Retinal pigment epithelial cell (primary cell): ENCODE results near the gene MAGEE1.

Experiments
- DNase-seq: peaks from one replicate; pipeline ENCODE4 v3.0.0-alpha.2; 2010; ENCODE audit warnings: low read depth
- H3K4me3 ChIP-seq: 2 replicates; pipeline ENCODE4 v1.5.1; 2011; ENCODE audit warnings: mild to moderate bottlenecking, low read length, control low read depth, moderate library complexity
- CTCF ChIP-seq: conservative IDR thresholded peaks from 2 replicates; pipeline ENCODE4 v1.5.1; 2011; ENCODE audit warnings: low read depth, low read length, control low read depth, inconsistent platforms

The MAGEE1 gene, protein sequence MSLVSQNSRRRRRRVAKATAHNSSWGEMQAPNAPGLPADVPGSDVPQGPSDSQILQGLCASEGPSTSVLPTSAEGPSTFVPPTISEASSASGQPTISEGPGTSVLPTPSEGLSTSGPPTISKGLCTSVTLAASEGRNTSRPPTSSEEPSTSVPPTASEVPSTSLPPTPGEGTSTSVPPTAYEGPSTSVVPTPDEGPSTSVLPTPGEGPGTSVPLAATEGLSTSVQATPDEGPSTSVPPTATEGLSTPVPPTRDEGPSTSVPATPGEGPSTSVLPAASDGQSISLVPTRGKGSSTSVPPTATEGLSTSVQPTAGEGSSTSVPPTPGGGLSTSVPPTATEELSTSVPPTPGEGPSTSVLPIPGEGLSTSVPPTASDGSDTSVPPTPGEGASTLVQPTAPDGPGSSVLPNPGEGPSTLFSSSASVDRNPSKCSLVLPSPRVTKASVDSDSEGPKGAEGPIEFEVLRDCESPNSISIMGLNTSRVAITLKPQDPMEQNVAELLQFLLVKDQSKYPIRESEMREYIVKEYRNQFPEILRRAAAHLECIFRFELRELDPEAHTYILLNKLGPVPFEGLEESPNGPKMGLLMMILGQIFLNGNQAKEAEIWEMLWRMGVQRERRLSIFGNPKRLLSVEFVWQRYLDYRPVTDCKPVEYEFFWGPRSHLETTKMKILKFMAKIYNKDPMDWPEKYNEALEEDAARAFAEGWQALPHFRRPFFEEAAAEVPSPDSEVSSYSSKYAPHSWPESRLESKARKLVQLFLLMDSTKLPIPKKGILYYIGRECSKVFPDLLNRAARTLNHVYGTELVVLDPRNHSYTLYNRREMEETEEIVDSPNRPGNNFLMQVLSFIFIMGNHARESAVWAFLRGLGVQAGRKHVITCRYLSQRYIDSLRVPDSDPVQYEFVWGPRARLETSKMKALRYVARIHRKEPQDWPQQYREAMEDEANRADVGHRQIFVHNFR

DNA sequence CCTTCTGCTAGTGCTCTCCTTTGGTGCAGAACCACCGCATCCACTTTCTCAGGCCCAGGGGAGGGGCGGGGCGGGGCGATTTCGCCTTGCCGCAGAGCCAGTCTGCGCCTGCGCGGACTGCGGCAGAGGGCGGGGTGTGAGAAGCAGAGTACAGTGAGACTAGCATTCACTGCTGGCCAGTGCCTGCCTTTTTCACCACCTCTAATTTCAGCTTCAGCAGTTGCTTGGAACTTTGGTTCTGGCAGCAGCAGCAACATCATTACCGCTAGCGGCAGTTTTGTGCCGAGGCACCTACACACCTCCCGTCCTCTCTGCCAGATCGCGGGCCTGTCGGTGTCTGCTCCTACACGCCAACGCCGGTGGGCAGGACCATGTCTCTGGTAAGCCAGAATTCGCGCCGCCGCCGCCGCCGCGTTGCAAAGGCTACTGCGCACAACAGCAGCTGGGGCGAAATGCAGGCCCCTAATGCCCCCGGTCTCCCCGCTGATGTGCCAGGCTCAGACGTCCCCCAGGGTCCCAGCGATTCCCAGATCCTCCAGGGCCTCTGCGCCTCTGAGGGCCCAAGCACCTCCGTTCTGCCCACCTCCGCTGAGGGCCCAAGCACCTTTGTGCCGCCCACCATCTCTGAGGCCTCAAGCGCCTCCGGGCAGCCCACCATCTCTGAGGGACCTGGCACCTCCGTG lies at the start of gene MAGEE1:
MAGEE1 (plus strand) TSS at position 151 of the 683 bp plus-strand sequence; CDS start at position 372, 221 bp downstream.
- peak; percentile 15 for DNase-seq
- TF ChIP-seq CTCF, result no peak
- peak within 1 kb of the TSS; percentile 60 for H3K4me3 ChIP-seq

DNA sequence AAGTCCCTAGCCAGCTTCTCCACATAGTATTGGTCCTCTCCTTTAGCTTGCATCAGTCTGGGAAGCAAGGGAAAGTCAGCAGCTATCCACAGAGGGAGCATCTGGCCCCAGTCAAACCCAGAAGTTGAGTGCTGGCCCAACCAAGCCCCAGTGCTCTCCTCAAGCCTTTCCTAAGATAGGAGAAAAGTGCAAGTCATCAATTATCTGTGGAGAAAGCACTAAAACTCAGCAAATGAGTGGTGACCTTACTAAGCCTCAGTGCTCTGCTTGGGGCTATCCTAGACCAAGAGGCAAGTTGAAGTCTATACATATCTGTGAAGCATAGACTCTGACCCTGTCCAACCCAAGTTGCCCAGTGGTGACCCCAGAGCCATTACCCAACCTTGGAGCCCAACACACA lies 28.5 kb upstream of the MAGEE1 start:
- H3K4me3 ChIP-seq, result no peak overlapping the region
- DNase-seq, result no peak

DNA sequence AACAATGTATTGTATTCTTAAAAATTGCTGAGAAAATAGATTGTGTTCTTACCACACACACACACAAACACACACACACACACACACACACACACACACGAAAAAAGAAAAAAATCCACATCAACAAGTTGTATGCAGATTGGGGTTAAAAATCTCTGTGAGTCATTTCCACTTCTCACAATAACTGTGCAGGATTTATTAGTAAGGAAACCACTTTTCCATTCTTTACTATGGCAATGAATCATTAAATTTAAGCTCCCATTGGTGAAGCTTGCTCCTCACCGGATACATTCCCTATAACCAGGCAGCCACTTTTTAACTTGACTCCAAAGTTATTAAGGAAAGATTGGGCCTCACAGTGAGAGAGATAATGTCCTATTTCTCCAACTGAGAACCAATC lies 19.7 kb upstream of the MAGEE1 start:
- DNase-seq, result no peak
- H3K4me3 ChIP-seq, result no peak overlapping the region
- no peak for TF ChIP-seq CTCF

More for the DNA sequence above, 28.5 kb upstream of the MAGEE1 start:
- no peak for TF ChIP-seq CTCF

DNA sequence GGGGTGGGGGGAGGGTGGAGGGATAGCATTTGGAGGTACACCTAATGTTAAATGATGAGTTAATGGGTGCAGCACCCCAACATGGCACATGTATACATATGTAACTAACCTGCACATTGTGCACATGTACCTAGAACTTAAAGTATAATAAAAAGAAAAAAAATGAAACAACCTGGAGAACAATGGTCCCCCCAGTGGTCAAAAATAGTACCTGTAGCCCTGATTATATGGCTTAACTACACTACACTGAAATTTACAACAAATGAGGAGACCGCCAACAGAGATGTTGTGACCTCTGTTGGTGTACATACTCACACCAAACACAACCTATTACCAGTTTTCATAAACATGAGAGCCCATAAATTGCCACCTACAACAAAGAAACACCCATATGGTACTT lies 7.3 kb upstream of the MAGEE1 start:
- peak; percentile 32 for TF ChIP-seq CTCF
- no peak overlapping the region for H3K4me3 ChIP-seq
- DNase-seq, result no peak

- H3K4me3 ChIP-seq, result peak overlapping the region; percentile 60
- DNase-seq, result no peak
- TF ChIP-seq CTCF, result no peak
Measured at GRCh38 chrX:76428243-76429130, 977 bp downstream of the MAGEE1 start.

- no peak for DNase-seq
- TF ChIP-seq CTCF, result no peak
- no peak overlapping the region for H3K4me3 ChIP-seq
Measured at GRCh38 chrX:76433219-76433618, 5.7 kb downstream of the MAGEE1 start.
